Measurements from ENCODE around the gene DOHH.
A peak's percentile ranks its signal among the peaks of the same experiment; 100 is the strongest.

Gene DOHH

GRCh38 chr19:3500429-3501101 is at the start of gene DOHH:
DOHH (minus strand) TSS chr19:3500674; CDS start chr19:3496814, 3,860 bp downstream.
- in situ Hi-C loops (cut with MboI; ENCODE audit: low sequenced_read_pairs): no loop called here
- Histone ChIP-seq H3K9me3 (no peaks in the 10 kb centered on the region; the same call in 1 of the 2 replicates), H3K4me1 (peaks cover 10% of the 10 kb centered on the region), H3K36me3 (replicated peaks) (peaks cover 11% of the 10 kb centered on the region), H3K4me3 (peak within 1 kb of the TSS; percentile 95), H3K27me3 (ENCODE audit: low read depth) (no peaks in the 10 kb centered on the region)
- DNase-seq (ENCODE audit: low spot score in 2 of 2): peak; percentile 94 to 97

- no peaks in the 10 kb centered on the region for H3K27me3 ChIP-seq (ENCODE audit: low read depth)
- H3K4me1 ChIP-seq: no peaks in the 10 kb centered on the region
- H3K4me3 ChIP-seq: no peak overlapping the region
- DNase-seq (ENCODE audit: low spot score in 2 of 2): no peak
- in situ Hi-C loops (cut with MboI; ENCODE audit: low sequenced_read_pairs): no loop called here
- no peaks in the 10 kb centered on the region for H3K9me3 ChIP-seq
- peaks cover 23% of the 10 kb centered on the region for H3K36me3 ChIP-seq (replicated peaks)
Measured at GRCh38 chr19:3549816-3550215, 49.3 kb upstream of the DOHH start.

- Histone ChIP-seq H3K9me3 (no peaks in the 10 kb centered on the region), H3K4me3 (no peak overlapping the region), H3K4me1 (no peaks in the 10 kb centered on the region), H3K36me3 (replicated peaks) (peaks cover 23% of the 10 kb centered on the region), H3K27me3 (ENCODE audit: low read depth) (no peaks in the 10 kb centered on the region)
- DNase-seq (ENCODE audit: low spot score in 2 of 2): no peak
- in situ Hi-C loops (cut with MboI; ENCODE audit: low sequenced_read_pairs): no loop called here
Measured at GRCh38 chr19:3548606-3549005, 48.1 kb upstream of the DOHH start.

- in situ Hi-C loops (cut with MboI; ENCODE audit: low sequenced_read_pairs): no loop called here
Measured at GRCh38 chr19:3547767-3548282, 47.4 kb upstream of the DOHH start.

GRCh38 chr19:3547301-3547731 is 46.8 kb upstream of the DOHH start:
- no peaks in the 10 kb centered on the region for H3K27me3 ChIP-seq (ENCODE audit: low read depth)
- H3K36me3 ChIP-seq (replicated peaks): peaks cover 26% of the 10 kb centered on the region
- in situ Hi-C loops (cut with MboI; ENCODE audit: low sequenced_read_pairs): no loop called here
- DNase-seq (ENCODE audit: low spot score in 2 of 2): peak in 1 of 2 experiments; percentile 47
- H3K4me3 ChIP-seq: no peak overlapping the region
- no peaks in the 10 kb centered on the region for H3K4me1 ChIP-seq
- H3K9me3 ChIP-seq: no peaks in the 10 kb centered on the region

More at GRCh38 chr19:3547767-3548282, 47.4 kb upstream of the DOHH start:
- no peaks in the 10 kb centered on the region for H3K27me3 ChIP-seq (ENCODE audit: low read depth)
- H3K36me3 ChIP-seq (replicated peaks): peaks cover 23% of the 10 kb centered on the region
- H3K4me3 ChIP-seq: no peak overlapping the region
- H3K4me1 ChIP-seq: no peaks in the 10 kb centered on the region
- no peak for DNase-seq (ENCODE audit: low spot score in 2 of 2)
- H3K9me3 ChIP-seq: no peaks in the 10 kb centered on the region

GRCh38 chr19:3546119-3546518 is 45.6 kb upstream of the DOHH start:
- peaks cover 26% of the 10 kb centered on the region for H3K36me3 ChIP-seq (replicated peaks)
- in situ Hi-C loops (cut with MboI; ENCODE audit: low sequenced_read_pairs): no loop called here
- H3K9me3 ChIP-seq: no peaks in the 10 kb centered on the region
- no peaks in the 10 kb centered on the region for H3K27me3 ChIP-seq (ENCODE audit: low read depth)
- no peaks in the 10 kb centered on the region for H3K4me1 ChIP-seq
- H3K4me3 ChIP-seq: no peak overlapping the region
- DNase-seq (ENCODE audit: low spot score in 2 of 2): no peak

- no peak for DNase-seq (ENCODE audit: low spot score in 2 of 2)
- Histone ChIP-seq H3K4me1 (no peaks in the 10 kb centered on the region), H3K27me3 (ENCODE audit: low read depth) (no peaks in the 10 kb centered on the region), H3K9me3 (no peaks in the 10 kb centered on the region), H3K4me3 (no peak overlapping the region), H3K36me3 (replicated peaks) (peaks cover 24% of the 10 kb centered on the region)
- in situ Hi-C loops (cut with MboI; ENCODE audit: low sequenced_read_pairs): no loop called here
Measured at GRCh38 chr19:3545669-3546034, 45.2 kb upstream of the DOHH start.

- in situ Hi-C loops (cut with MboI; ENCODE audit: low sequenced_read_pairs): no loop called here
- DNase-seq (ENCODE audit: low spot score in 2 of 2): peak; percentile 20 to 90
- Histone ChIP-seq H3K27me3 (ENCODE audit: low read depth) (no peaks in the 10 kb centered on the region), H3K36me3 (replicated peaks) (peaks cover 22% of the 10 kb centered on the region), H3K4me3 (no peak overlapping the region), H3K9me3 (no peaks in the 10 kb centered on the region), H3K4me1 (no peaks in the 10 kb centered on the region)
Measured at GRCh38 chr19:3544742-3545668, 44.5 kb upstream of the DOHH start.

- Histone ChIP-seq H3K4me3 (no peak overlapping the region), H3K4me1 (no peaks in the 10 kb centered on the region), H3K9me3 (no peaks in the 10 kb centered on the region), H3K36me3 (replicated peaks) (peaks cover 25% of the 10 kb centered on the region), H3K27me3 (ENCODE audit: low read depth) (no peaks in the 10 kb centered on the region)
- no peak for DNase-seq (ENCODE audit: low spot score in 2 of 2)
- in situ Hi-C loops (cut with MboI; ENCODE audit: low sequenced_read_pairs): no loop called here
Measured at GRCh38 chr19:3544058-3544376, 43.5 kb upstream of the DOHH start.

GRCh38 chr19:3543150-3544057 is 42.9 kb upstream of the DOHH start:
- no peaks in the 10 kb centered on the region for H3K4me1 ChIP-seq
- H3K27me3 ChIP-seq (ENCODE audit: low read depth): no peaks in the 10 kb centered on the region
- no peaks in the 10 kb centered on the region for H3K9me3 ChIP-seq
- in situ Hi-C loops (cut with MboI; ENCODE audit: low sequenced_read_pairs): no loop called here
- peaks cover 21% of the 10 kb centered on the region for H3K36me3 ChIP-seq (replicated peaks)
- DNase-seq (ENCODE audit: low spot score in 2 of 2): no peak
- H3K4me3 ChIP-seq: no peak overlapping the region

- no peaks in the 10 kb centered on the region for H3K9me3 ChIP-seq
- no peaks in the 10 kb centered on the region for H3K4me1 ChIP-seq
- DNase-seq (ENCODE audit: low spot score in 2 of 2): no peak
- no peaks in the 10 kb centered on the region for H3K27me3 ChIP-seq (ENCODE audit: low read depth)
- H3K36me3 ChIP-seq (replicated peaks): peaks cover 27% of the 10 kb centered on the region
- in situ Hi-C loops (cut with MboI; ENCODE audit: low sequenced_read_pairs): no loop called here
- no peak overlapping the region for H3K4me3 ChIP-seq
Measured at GRCh38 chr19:3539756-3540118, 39.3 kb upstream of the DOHH start.

- H3K9me3 ChIP-seq: no peaks in the 10 kb centered on the region
- H3K27me3 ChIP-seq (ENCODE audit: low read depth): no peaks in the 10 kb centered on the region
- no peak within 1 kb of the TSS for H3K4me3 ChIP-seq
- in situ Hi-C loops (cut with MboI; ENCODE audit: low sequenced_read_pairs): no loop called here
- peaks cover 32% of the 10 kb centered on the region for H3K36me3 ChIP-seq (replicated peaks)
- no peaks in the 10 kb centered on the region for H3K4me1 ChIP-seq
- DNase-seq (ENCODE audit: low spot score in 2 of 2): no peak
Measured at GRCh38 chr19:3538965-3539755, 38.7 kb upstream of the DOHH start, which contains the start of gene TEKTIP1. TEKTIP1 (plus strand) TSS chr19:3539174; CDS start chr19:3539178, 4 bp downstream.
